NCI-H748 treated with DMSO at 0.1 percent for 48 hours (cell line): ENCODE measurements around the gene CEACAM18.
"Not testable (repeated sequence)": the region's sequence is repeated elsewhere in the genome, so short reads cannot be mapped to it uniquely, and the experiment has no call there.

ENCODE experiments used
- DNase-seq: peaks from one replicate; lab custom pipeline; 2025; lab: John Stamatoyannopoulos, UW

Gene CEACAM18

GRCh38 chr19:51461723-51462161 is 16.6 kb upstream of the CEACAM18 start:
- no peak for DNase-seq

GRCh38 chr19:51462276-51462675 is 16.1 kb upstream of the CEACAM18 start:
- no peak for DNase-seq

- DNase-seq, result no peak
Observed at GRCh38 chr19:51462681-51463080, 15.7 kb upstream of the CEACAM18 start.

GRCh38 chr19:51463976-51464581 is 14.3 kb upstream of the CEACAM18 start:
- DNase-seq, result not testable (repeated sequence)

- DNase-seq, result no peak
Observed at GRCh38 chr19:51466723-51467122, 11.6 kb upstream of the CEACAM18 start.

- no peak for DNase-seq
Observed at GRCh38 chr19:51467864-51468544, 10.3 kb upstream of the CEACAM18 start.

GRCh38 chr19:51468545-51468920 is 9.8 kb upstream of the CEACAM18 start:
- DNase-seq, result no peak

- DNase-seq, result no peak
Observed at GRCh38 chr19:51469162-51469561, 9.2 kb upstream of the CEACAM18 start.

- no peak for DNase-seq
Observed at GRCh38 chr19:51469629-51470028, 8.7 kb upstream of the CEACAM18 start.

GRCh38 chr19:51470966-51471365 is 7.4 kb upstream of the CEACAM18 start:
- no peak for DNase-seq

- DNase-seq, result no peak
Observed at GRCh38 chr19:51471527-51471926, 6.8 kb upstream of the CEACAM18 start.

GRCh38 chr19:51472607-51473006 is 5.7 kb upstream of the CEACAM18 start:
- DNase-seq, result no peak

GRCh38 chr19:51473009-51473707 is 5.2 kb upstream of the CEACAM18 start:
- peak; percentile 21 for DNase-seq

GRCh38 chr19:51476164-51476563 is 2.2 kb upstream of the CEACAM18 start:
- DNase-seq, result no peak

- DNase-seq, result no peak
Observed at GRCh38 chr19:51477344-51477743, 995 bp upstream of the CEACAM18 start.

GRCh38 chr19:51479531-51480331 is 1.4 kb downstream of the CEACAM18 start:
- DNase-seq, result no peak

- DNase-seq, result no peak
Observed at GRCh38 chr19:51480590-51480989, 2.3 kb downstream of the CEACAM18 start.

GRCh38 chr19:51485960-51486660 is 7.8 kb downstream of the CEACAM18 start:
- DNase-seq, result no peak

- DNase-seq, result no peak
Observed at GRCh38 chr19:51488491-51488890, 10.2 kb downstream of the CEACAM18 start.

GRCh38 chr19:51489113-51489512 is 10.8 kb downstream of the CEACAM18 start:
- DNase-seq, result no peak

- DNase-seq, result no peak
Observed at GRCh38 chr19:51490676-51491075, 12.3 kb downstream of the CEACAM18 start.

- no peak for DNase-seq
Observed at GRCh38 chr19:51491586-51491985, 13.2 kb downstream of the CEACAM18 start.
